H9 (cell line): ENCODE results near the gene RASL12. TPM values are rescaled to one million over a fixed set of nuclear protein-coding genes. Genes with fewer than 3 reads are reported as not detected.
A peak's percentile ranks its signal among the peaks of the same experiment; 100 is the strongest.

Experiments used
- DNase-seq: peaks from one replicate; pipeline ENCODE4 v3.0.0-alpha.2; 2017
- H2AFZ ChIP-seq: one replicate; pipeline ENCODE4 v1.6.1; 2013; ENCODE audit warnings: mild to moderate bottlenecking, low read length, control low read depth, moderate library complexity
- H2AK5ac ChIP-seq: 2 replicates; pipeline ENCODE4 v1.6.1; 2013; ENCODE audit warnings: low read length, control low read depth, mixed read lengths; ENCODE audit not compliant: insufficient read length
- H2BK120ac ChIP-seq: one replicate; pipeline ENCODE4 v1.6.1; 2013; ENCODE audit warnings: low read depth, mild to moderate bottlenecking, low read length, control low read depth, inconsistent platforms; ENCODE audit not compliant: poor library complexity, severe bottlenecking
- H2BK12ac ChIP-seq: 2 replicates; pipeline ENCODE4 v1.6.1; 2013; ENCODE audit warnings: low read length, control low read depth, mixed read lengths, low read depth; ENCODE audit not compliant: insufficient read length
- H2BK15ac ChIP-seq: 2 replicates; pipeline ENCODE4 v1.6.1; 2013; ENCODE audit warnings: low read depth, low read length, control low read depth
- H2BK20ac ChIP-seq: one replicate; pipeline ENCODE4 v1.6.1; 2013; ENCODE audit warnings: low read depth, mild to moderate bottlenecking, low read length, control low read depth, inconsistent platforms; ENCODE audit not compliant: poor library complexity, severe bottlenecking
- H2BK5ac ChIP-seq: 2 replicates; pipeline ENCODE4 v1.6.1; 2013; ENCODE audit warnings: low read length, control low read depth, mixed read lengths; ENCODE audit not compliant: insufficient read length
- H3K14ac ChIP-seq: 2 replicates; pipeline ENCODE4 v1.6.1; 2013; ENCODE audit warnings: low read length, control low read depth; ENCODE audit not compliant: insufficient read depth
- H3K18ac ChIP-seq: 2 replicates; pipeline ENCODE4 v1.6.1; 2013; ENCODE audit warnings: low read depth, mild to moderate bottlenecking, mixed read lengths, low read length, control low read depth; ENCODE audit not compliant: insufficient read length
- H3K23ac ChIP-seq: 2 replicates; pipeline ENCODE4 v1.6.1; 2013; ENCODE audit warnings: low read length, control low read depth, mixed read lengths, low read depth; ENCODE audit not compliant: insufficient read length
- H3K23me2 ChIP-seq: 2 replicates; pipeline ENCODE4 v1.6.1; 2013; ENCODE audit warnings: low read depth, mild to moderate bottlenecking, mixed read lengths, low read length, control low read depth; ENCODE audit not compliant: insufficient read length, poor library complexity, severe bottlenecking
- H3K27ac ChIP-seq: 2 replicates; pipeline ENCODE4 v1.5.1; 2013; ENCODE audit warnings: low read length, control low read depth, mixed read lengths, low read depth; ENCODE audit not compliant: insufficient read length
- H3K27me3 ChIP-seq: 2 replicates; pipeline ENCODE4 v1.6.1; 2013; ENCODE audit warnings: low read length, control low read depth, inconsistent platforms; ENCODE audit not compliant: insufficient read depth
- H3K4ac ChIP-seq: 2 replicates; pipeline ENCODE4 v1.6.1; 2013; ENCODE audit warnings: low read depth, mild to moderate bottlenecking, control low read depth, inconsistent platforms, low read length, moderate library complexity
- H3K4me1 ChIP-seq: 2 replicates; pipeline ENCODE4 v1.6.1; 2013; ENCODE audit warnings: low read length, control low read depth, inconsistent platforms; ENCODE audit not compliant: insufficient read depth
- H3K4me2 ChIP-seq: 2 replicates; pipeline ENCODE4 v1.6.1; 2013; ENCODE audit warnings: low read length, control low read depth, mixed read lengths; ENCODE audit not compliant: insufficient read length, insufficient read depth
- H3K56ac ChIP-seq: 2 replicates; pipeline ENCODE4 v1.6.1; 2013; ENCODE audit warnings: low read depth, mild to moderate bottlenecking, mixed read lengths, low read length, control low read depth; ENCODE audit not compliant: insufficient read length
- H3K79me1 ChIP-seq: 2 replicates; pipeline ENCODE4 v1.6.1; 2013; ENCODE audit warnings: low read depth, mild to moderate bottlenecking, moderate library complexity, low read length, control low read depth, inconsistent platforms; ENCODE audit not compliant: insufficient read depth, poor library complexity, severe bottlenecking
- H3K79me2 ChIP-seq: 2 replicates; pipeline ENCODE4 v1.6.1; 2013; ENCODE audit warnings: low read length, control low read depth, inconsistent platforms; ENCODE audit not compliant: insufficient read depth
- H3K9ac ChIP-seq: 2 replicates; pipeline ENCODE4 v1.6.1; 2013; ENCODE audit warnings: low read length, control low read depth, mixed read lengths; ENCODE audit not compliant: insufficient read length; ENCODE audit errors: extremely low read depth
- H3K9me3 ChIP-seq: one replicate; pipeline ENCODE4 v1.6.1; 2013; ENCODE audit warnings: low read depth, low read length, inconsistent platforms; ENCODE audit not compliant: control insufficient read depth
- H3T11ph ChIP-seq: one replicate; pipeline ENCODE4 v1.6.1; 2013; ENCODE audit warnings: mild to moderate bottlenecking, low read length, control low read depth, inconsistent platforms
- H4K20me1 ChIP-seq: one replicate; pipeline ENCODE4 v1.6.1; 2013; ENCODE audit not compliant: control insufficient read depth, insufficient read length, insufficient read depth
- H4K5ac ChIP-seq: 2 replicates; pipeline ENCODE4 v1.6.1; 2013; ENCODE audit warnings: low read depth, mild to moderate bottlenecking, mixed read lengths, low read length, control low read depth; ENCODE audit not compliant: insufficient read length
- H4K8ac ChIP-seq: replicated peaks from 2 replicates; pipeline ENCODE4 v1.6.1; 2013; ENCODE audit warnings: low read length, control low read depth, mixed read lengths, low read depth; ENCODE audit not compliant: insufficient read length
- H4K91ac ChIP-seq: 2 replicates; pipeline ENCODE4 v1.6.1; 2013; ENCODE audit warnings: low read depth, mild to moderate bottlenecking, moderate library complexity, mixed read lengths, low read length, control low read depth; ENCODE audit not compliant: insufficient read length
- H3K27ac Mint-ChIP-seq, 3 experiments: 2 replicates in 2 of 3; 3 replicates in 1 of 3; pipeline ENCODE4 v1.8.0; 2020 to 2021; ENCODE audit warnings: mixed read lengths in 3 of 3, mild to moderate bottlenecking in 1 of 3, moderate library complexity in 1 of 3
- H3K27me3 Mint-ChIP-seq: 2 replicates; pipeline ENCODE4 v1.8.0; 2021; ENCODE audit warnings: low read depth, mild to moderate bottlenecking, moderate library complexity, mixed read lengths
- H3K36me3 Mint-ChIP-seq, 3 experiments: 2 replicates in 2 of 3; 3 replicates in 1 of 3; pipeline ENCODE4 v1.8.0; 2020 to 2021; ENCODE audit warnings: low read depth in 3 of 3, mixed read lengths in 3 of 3; ENCODE audit not compliant: insufficient read depth in 1 of 3
- H3K4me1 Mint-ChIP-seq, 2 experiments: 2 replicates each; pipeline ENCODE4 v1.8.0; 2020; ENCODE audit warnings: mixed read lengths in 2 of 2
- H3K4me3 Mint-ChIP-seq, 2 experiments: 2 replicates in 1 of 2; 3 replicates in 1 of 2; pipeline ENCODE4 v1.8.0; 2020 to 2021; ENCODE audit warnings: mild to moderate bottlenecking in 2 of 2, mixed read lengths in 2 of 2, moderate library complexity in 1 of 2
- H3K9me3 Mint-ChIP-seq, 2 experiments: 2 replicates in 1 of 2; 3 replicates in 1 of 2; pipeline ENCODE4 v1.8.0; 2020; ENCODE audit warnings: mild to moderate bottlenecking in 2 of 2, mixed read lengths in 2 of 2, moderate library complexity in 1 of 2
- WGBS: extraction: QIAGEN DNeasy Blood & Tissue Kit; methylation state at CpG from one replicate; pipeline ENCODE4 v1.1.7; 2013; ENCODE audit warnings: missing lambda C conversion rate, low lambda C conversion rate, mixed read lengths; ENCODE audit not compliant: insufficient read length; ENCODE audit errors: extremely low coverage; 5-methylcytosine and 5-hydroxymethylcytosine counted together
- total RNA-seq: library from RNA; stranded (reverse); gene quantifications from 2 replicates; pipeline ENCODE4 v1.2.1, GENCODE V29; 2021
- TF ChIP-seq, protein P1 (sequence below): fragments of 200-600 bp; sonication (generic); conservative IDR thresholded peaks from 3 replicates; pipeline ENCODE4 v1.8.0; 2021; ENCODE audit warnings: antibody characterized with exemption, mild to moderate bottlenecking

The RASL12 gene
- total RNA-seq, 1 experiment from 2014 or later: 7.5 TPM

DNA sequence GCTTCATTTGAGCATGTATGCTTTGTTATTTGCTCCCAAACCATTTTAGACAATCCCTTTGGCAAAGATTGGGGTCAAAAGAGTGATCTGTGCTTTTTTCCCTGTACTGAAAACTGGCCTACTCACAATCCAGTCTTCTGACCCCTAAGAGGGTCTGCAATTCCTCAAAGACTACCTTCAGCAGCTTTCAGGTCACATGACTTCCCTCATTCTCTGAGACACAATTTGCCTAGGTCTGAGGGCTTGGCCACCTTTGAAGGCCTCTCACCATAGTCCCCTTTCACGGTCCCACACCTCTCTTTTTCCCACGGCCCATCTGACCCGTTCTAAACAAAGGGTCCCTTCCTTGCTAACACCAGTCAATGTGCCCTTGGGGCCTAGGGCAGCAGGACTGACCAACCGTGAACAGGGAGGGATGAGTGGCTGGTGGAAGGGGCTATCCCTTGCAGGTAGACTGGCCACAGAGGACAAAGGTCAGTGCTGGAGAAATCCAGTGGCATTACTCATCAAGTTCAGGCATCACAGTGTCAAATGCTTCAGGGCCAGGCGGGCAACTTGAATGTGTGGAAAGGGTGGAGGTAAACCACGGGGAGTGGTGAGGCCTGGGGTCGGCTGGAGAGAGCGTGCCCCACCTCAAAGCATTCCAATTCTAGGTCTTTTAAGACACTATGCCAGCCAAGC, 10.8 kb downstream of the RASL12 start:
- WGBS: no CpG with 5 or more reads among the region's 8 CpGs

More for the DNA sequence above, 10.8 kb downstream of the RASL12 start:
- no peak overlapping the region for H4K8ac ChIP-seq
- no peak overlapping the region for H3K23ac ChIP-seq
- no peak overlapping the region for H3K4me2 ChIP-seq
- no peak overlapping the region for H4K5ac ChIP-seq
- H2BK120ac ChIP-seq: no peak overlapping the region
- no peak overlapping the region for H4K91ac ChIP-seq
- no peak overlapping the region for H2AK5ac ChIP-seq
- no peak overlapping the region for H3K56ac ChIP-seq
- H2BK12ac ChIP-seq: no peak overlapping the region
- no peak overlapping the region for H3K4ac ChIP-seq
- no peak overlapping the region for H3K27ac ChIP-seq
- H2BK5ac ChIP-seq: no peak overlapping the region
- no peaks in the 10 kb centered on the region for H3K9me3 Mint-ChIP-seq
- no peak overlapping the region for H2BK15ac ChIP-seq
- H3K79me1 ChIP-seq: no peaks in the 10 kb centered on the region
- peaks cover 0 to 6% (median 4%) of the 10 kb centered on the region in 3 experiments; a peak in 3 of 7 replicates for H3K36me3 Mint-ChIP-seq
- H2AFZ ChIP-seq: no peak overlapping the region
- no peak overlapping the region for H2BK20ac ChIP-seq
- H3K27ac Mint-ChIP-seq: peak overlapping the region in 1 of 3 experiments; percentile 35; a peak in 3 of 7 replicates
- H3K23me2 ChIP-seq: no peaks in the 10 kb centered on the region
- no peaks in the 10 kb centered on the region for H4K20me1 ChIP-seq
- no peak overlapping the region for H3K9ac ChIP-seq
- no peaks in the 10 kb centered on the region for H3K4me1 ChIP-seq
- no peak overlapping the region for H3K14ac ChIP-seq
- TF ChIP-seq, protein P1, sequence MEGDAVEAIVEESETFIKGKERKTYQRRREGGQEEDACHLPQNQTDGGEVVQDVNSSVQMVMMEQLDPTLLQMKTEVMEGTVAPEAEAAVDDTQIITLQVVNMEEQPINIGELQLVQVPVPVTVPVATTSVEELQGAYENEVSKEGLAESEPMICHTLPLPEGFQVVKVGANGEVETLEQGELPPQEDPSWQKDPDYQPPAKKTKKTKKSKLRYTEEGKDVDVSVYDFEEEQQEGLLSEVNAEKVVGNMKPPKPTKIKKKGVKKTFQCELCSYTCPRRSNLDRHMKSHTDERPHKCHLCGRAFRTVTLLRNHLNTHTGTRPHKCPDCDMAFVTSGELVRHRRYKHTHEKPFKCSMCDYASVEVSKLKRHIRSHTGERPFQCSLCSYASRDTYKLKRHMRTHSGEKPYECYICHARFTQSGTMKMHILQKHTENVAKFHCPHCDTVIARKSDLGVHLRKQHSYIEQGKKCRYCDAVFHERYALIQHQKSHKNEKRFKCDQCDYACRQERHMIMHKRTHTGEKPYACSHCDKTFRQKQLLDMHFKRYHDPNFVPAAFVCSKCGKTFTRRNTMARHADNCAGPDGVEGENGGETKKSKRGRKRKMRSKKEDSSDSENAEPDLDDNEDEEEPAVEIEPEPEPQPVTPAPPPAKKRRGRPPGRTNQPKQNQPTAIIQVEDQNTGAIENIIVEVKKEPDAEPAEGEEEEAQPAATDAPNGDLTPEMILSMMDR: no peak
- no peak overlapping the region for H3K18ac ChIP-seq
- no peaks in the 10 kb centered on the region for H3K27me3 ChIP-seq
- DNase-seq: no peak
- no peak overlapping the region; a peak in 1 of 5 replicates for H3K4me3 Mint-ChIP-seq
- H3K9me3 ChIP-seq: no peaks in the 10 kb centered on the region
- no peak overlapping the region for H3T11ph ChIP-seq
- H3K27me3 Mint-ChIP-seq: no peaks in the 10 kb centered on the region
- H3K79me2 ChIP-seq: no peaks in the 10 kb centered on the region
- no peaks in the 10 kb centered on the region for H3K4me1 Mint-ChIP-seq
